ENCODE results near the gene VSTM5.
A peak's percentile ranks its signal among the peaks of the same experiment; 100 is the strongest.

VSTM5 gene

DNA sequence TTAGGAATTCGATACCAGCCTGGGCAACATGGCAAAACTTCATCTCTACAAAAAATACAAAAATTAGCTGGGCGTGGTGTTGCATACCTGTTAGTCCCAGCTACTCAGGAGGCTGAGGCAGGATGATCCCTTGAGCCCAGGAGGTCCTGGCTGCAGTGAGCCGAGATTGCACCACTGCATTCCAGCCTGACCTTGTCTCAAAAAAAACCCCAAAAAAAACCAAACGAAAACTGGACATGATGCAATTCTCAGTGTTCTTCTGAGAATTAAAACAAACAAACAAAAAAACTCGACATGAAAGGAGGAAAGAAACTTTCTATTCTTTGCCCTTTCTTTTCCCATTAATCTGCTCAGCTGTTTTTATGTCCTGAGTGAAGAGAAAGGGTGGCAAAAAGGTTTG, 58.9 kb downstream of the VSTM5 start:
- Histone ChIP-seq H3K9me3 (no peaks in the 10 kb centered on the region), H3K36me3 (peaks cover 74% of the 10 kb centered on the region), H3K4me3 (ENCODE audit: low read depth in 1 of 2, low read length in 1 of 2) (no peak overlapping the region), H3K4me1 (ENCODE audit: control insufficient read depth in 1 of 2, insufficient read depth in 1 of 2, low read depth in 1 of 2, low read length in 1 of 2) (peaks cover 0 to 2% of the 10 kb centered on the region in 2 experiments), H3K27ac (no peak overlapping the region), H3K27me3 (no peaks in the 10 kb centered on the region)
- TF ChIP-seq, protein P1, sequence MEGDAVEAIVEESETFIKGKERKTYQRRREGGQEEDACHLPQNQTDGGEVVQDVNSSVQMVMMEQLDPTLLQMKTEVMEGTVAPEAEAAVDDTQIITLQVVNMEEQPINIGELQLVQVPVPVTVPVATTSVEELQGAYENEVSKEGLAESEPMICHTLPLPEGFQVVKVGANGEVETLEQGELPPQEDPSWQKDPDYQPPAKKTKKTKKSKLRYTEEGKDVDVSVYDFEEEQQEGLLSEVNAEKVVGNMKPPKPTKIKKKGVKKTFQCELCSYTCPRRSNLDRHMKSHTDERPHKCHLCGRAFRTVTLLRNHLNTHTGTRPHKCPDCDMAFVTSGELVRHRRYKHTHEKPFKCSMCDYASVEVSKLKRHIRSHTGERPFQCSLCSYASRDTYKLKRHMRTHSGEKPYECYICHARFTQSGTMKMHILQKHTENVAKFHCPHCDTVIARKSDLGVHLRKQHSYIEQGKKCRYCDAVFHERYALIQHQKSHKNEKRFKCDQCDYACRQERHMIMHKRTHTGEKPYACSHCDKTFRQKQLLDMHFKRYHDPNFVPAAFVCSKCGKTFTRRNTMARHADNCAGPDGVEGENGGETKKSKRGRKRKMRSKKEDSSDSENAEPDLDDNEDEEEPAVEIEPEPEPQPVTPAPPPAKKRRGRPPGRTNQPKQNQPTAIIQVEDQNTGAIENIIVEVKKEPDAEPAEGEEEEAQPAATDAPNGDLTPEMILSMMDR (IDR thresholded peaks at IDR 0.05): no peak

DNA sequence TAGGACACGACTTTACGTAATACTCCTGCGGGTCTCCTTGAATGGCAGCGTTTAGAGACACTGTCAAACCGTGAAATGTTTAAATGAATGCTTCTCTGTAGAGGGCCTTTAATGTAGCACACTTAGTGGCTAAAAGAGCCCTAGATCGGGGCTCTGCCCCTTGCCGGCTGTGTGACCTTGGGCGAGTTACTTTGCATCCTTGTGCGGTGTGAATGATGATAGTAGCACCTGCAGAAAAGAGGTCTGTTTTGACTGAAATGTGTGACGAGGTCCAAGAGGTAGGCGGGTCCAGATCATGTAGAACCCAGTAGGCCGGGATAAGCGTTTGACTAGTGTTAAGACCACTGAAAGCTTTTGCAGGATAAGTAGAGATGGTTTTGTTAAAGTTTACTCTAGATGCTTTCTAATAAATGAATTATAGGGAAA, 65.5 kb downstream of the VSTM5 start:
- Histone ChIP-seq H3K27me3 (no peaks in the 10 kb centered on the region), H3K9me3 (no peaks in the 10 kb centered on the region), H3K4me1 (ENCODE audit: control insufficient read depth in 1 of 2, insufficient read depth in 1 of 2, low read depth in 1 of 2, low read length in 1 of 2) (peaks cover 24 to 27% of the 10 kb centered on the region in 2 experiments), H3K4me3 (ENCODE audit: low read depth in 1 of 2, low read length in 1 of 2) (peak overlapping the region; percentile 90 to 95), H3K36me3 (peaks cover 11% of the 10 kb centered on the region), H3K27ac (peak overlapping the region; percentile 92)
- TF ChIP-seq, protein P1 (IDR thresholded peaks at IDR 0.05): no peak

DNA sequence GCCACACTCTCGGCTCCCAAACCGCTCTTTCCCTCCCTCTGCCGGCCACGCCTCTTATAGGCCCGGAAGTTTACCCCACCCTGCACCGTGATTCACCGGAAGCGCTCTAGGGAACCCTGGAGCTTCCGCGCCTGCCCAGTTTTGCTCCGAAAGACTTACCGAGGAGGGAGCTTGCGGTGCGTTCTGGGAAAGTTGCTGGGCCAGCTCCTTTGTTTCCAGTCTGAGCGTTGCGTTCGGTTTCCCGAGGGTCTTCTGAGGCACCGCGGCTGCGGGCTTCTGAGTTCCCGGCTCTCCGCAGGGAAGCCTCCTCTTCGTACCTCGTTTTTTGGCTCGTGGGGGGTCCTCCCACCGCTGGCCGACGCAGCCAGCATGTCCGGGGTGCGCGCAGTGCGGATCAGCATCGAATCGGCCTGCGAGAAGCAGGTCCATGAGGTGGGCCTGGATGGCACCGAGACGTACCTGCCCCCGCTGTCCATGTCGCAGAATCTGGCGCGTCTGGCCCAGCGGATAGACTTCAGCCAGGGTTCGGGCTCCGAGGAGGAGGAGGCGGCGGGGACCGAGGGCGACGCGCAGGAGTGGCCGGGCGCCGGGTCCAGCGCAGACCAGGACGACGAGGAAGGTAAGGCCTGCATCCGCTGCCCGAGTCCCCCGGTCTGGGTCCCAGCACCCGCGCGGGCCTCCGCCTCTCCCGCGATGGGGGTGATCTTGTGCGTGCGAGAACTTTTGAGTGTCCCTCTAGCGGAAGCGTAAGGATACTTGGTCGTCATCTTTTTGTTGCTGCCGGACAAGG, 66.1 kb downstream of the VSTM5 start, which contains the start of gene MED17:
MED17 (plus strand) TSS at position 138 of the 790 bp plus-strand sequence; CDS start at position 370, 232 bp downstream.
- Histone ChIP-seq H3K9me3 (no peaks in the 10 kb centered on the region), H3K36me3 (peaks cover 9% of the 10 kb centered on the region), H3K4me3 (ENCODE audit: low read depth in 1 of 2, low read length in 1 of 2) (peak within 1 kb of the TSS; percentile 90 to 95), H3K4me1 (ENCODE audit: control insufficient read depth in 1 of 2, insufficient read depth in 1 of 2, low read depth in 1 of 2, low read length in 1 of 2) (peaks cover 24 to 27% of the 10 kb centered on the region in 2 experiments), H3K27ac (peak within 1 kb of the TSS; percentile 92), H3K27me3 (no peaks in the 10 kb centered on the region)
- TF ChIP-seq, protein P1 (IDR thresholded peaks at IDR 0.05): peak; percentile 41

DNA sequence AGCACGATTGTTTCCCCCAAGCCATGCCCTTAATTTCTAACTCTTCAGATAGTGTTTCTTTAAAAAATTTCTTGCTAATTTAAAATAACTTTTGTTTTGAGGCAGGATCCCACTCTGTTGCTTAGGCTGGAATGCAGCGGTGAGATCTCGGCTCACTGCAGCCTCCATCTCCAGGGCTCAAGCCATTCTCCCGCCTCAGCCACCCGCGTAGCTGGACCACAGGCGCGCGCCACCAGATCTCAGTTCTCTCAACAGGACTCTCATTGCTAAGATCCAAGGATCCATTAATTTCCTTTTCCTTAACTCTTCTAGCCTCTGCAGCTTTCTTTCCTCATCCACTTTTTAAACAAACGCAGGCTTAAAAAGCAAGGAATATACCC, 66.7 kb downstream of the VSTM5 start:
- Histone ChIP-seq H3K4me1 (ENCODE audit: control insufficient read depth in 1 of 2, insufficient read depth in 1 of 2, low read depth in 1 of 2, low read length in 1 of 2) (peaks cover 24 to 27% of the 10 kb centered on the region in 2 experiments), H3K27me3 (no peaks in the 10 kb centered on the region), H3K27ac (peak overlapping the region; percentile 92), H3K9me3 (no peaks in the 10 kb centered on the region), H3K36me3 (peaks cover 9% of the 10 kb centered on the region), H3K4me3 (ENCODE audit: low read depth in 1 of 2, low read length in 1 of 2) (peak overlapping the region; percentile 90 to 95)
- TF ChIP-seq, protein P1 (IDR thresholded peaks at IDR 0.05): no peak

DNA sequence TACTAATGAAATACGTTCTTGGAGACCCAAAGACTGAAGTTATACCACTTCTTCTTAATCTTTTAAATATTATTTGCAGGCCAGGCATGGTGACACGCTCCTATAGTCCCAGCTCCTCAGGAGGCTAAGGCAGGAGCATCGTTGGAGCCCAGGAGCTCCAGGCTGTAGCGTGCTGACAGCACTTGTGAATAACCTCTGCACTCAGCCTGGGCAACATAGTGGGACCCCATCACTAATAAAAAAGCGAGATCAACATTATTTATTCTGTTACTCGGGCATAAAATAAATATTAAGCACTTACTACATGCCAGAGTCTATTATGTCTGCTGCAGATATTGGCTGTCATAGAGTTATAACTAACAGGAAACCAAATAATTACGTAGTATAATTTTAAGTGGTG, 67.1 kb downstream of the VSTM5 start:
- TF ChIP-seq, protein P1 (IDR thresholded peaks at IDR 0.05): no peak

More for the DNA sequence above, 67.1 kb downstream of the VSTM5 start:
- Histone ChIP-seq H3K9me3 (no peaks in the 10 kb centered on the region), H3K36me3 (peaks cover 9% of the 10 kb centered on the region), H3K4me3 (ENCODE audit: low read depth in 1 of 2, low read length in 1 of 2) (peak overlapping the region; percentile 90 to 95), H3K27ac (no peak overlapping the region), H3K4me1 (ENCODE audit: control insufficient read depth in 1 of 2, insufficient read depth in 1 of 2, low read depth in 1 of 2, low read length in 1 of 2) (peaks cover 24 to 27% of the 10 kb centered on the region in 2 experiments), H3K27me3 (no peaks in the 10 kb centered on the region)
